Eye (tissue), 1 donor: ENCODE measurements around the gene BPIFB3.

Source experiments
- DNase-seq: peaks from one replicate; pipeline ENCODE4 v3.0.0-alpha.2; 2015

Gene BPIFB3, protein sequence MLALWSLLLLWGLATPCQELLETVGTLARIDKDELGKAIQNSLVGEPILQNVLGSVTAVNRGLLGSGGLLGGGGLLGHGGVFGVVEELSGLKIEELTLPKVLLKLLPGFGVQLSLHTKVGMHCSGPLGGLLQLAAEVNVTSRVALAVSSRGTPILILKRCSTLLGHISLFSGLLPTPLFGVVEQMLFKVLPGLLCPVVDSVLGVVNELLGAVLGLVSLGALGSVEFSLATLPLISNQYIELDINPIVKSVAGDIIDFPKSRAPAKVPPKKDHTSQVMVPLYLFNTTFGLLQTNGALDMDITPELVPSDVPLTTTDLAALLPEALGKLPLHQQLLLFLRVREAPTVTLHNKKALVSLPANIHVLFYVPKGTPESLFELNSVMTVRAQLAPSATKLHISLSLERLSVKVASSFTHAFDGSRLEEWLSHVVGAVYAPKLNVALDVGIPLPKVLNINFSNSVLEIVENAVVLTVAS

GRCh38 chr20:33053291-33054106 is at the start of gene BPIFB3:
Gene BPIFB3, plus strand, starts transcription at chr20:33053903. Its CDS starts 1,533 bp downstream, at chr20:33055436.
- DNase-seq: no peak

GRCh38 chr20:33004141-33004751 is 49.5 kb upstream of the BPIFB3 start, which contains the start of gene SUN5:
Gene SUN5, minus strand, starts transcription at chr20:33004433. Its CDS starts 93 bp downstream, at chr20:33004340.
- DNase-seq: no peak

GRCh38 chr20:33005132-33005566 is 48.6 kb upstream of the BPIFB3 start:
- DNase-seq: no peak

- DNase-seq: no peak
Observed at GRCh38 chr20:33005908-33006775, 47.6 kb upstream of the BPIFB3 start.

DNA sequence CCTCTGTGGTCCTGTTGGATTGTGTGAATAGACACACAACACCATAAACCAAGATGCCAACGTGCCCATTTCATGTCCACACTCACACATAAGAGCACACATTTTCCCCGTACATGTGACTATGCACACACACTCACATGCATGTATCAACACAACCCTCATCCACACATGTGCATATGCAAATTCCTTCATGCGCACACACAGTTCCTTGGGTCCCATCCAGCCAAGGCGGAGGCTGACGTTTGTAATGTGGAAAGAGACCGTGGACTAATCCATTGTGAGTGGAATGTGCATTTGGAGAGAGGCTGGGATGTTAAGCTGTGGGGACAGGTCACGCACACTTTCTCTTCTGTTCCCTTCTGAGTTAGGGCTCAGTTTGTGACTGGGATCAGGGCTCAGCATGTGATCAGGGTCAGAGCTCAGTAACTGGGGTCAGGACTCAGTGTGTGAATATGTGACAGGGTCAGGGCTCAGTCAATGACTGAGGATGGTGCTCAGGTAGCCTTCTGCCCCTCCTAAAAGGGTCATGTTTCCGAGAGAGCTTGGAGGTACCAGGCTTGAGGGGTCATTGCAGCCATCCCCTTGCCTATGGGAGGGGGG is 46.8 kb upstream of the BPIFB3 start:
- DNase-seq: no peak

GRCh38 chr20:33007376-33008335 is 46.0 kb upstream of the BPIFB3 start, which contains the start of gene BPIFB2:
Gene BPIFB2, plus strand, starts transcription at chr20:33007704. Its CDS starts 871 bp downstream, at chr20:33008575.
- DNase-seq: no peak

DNA sequence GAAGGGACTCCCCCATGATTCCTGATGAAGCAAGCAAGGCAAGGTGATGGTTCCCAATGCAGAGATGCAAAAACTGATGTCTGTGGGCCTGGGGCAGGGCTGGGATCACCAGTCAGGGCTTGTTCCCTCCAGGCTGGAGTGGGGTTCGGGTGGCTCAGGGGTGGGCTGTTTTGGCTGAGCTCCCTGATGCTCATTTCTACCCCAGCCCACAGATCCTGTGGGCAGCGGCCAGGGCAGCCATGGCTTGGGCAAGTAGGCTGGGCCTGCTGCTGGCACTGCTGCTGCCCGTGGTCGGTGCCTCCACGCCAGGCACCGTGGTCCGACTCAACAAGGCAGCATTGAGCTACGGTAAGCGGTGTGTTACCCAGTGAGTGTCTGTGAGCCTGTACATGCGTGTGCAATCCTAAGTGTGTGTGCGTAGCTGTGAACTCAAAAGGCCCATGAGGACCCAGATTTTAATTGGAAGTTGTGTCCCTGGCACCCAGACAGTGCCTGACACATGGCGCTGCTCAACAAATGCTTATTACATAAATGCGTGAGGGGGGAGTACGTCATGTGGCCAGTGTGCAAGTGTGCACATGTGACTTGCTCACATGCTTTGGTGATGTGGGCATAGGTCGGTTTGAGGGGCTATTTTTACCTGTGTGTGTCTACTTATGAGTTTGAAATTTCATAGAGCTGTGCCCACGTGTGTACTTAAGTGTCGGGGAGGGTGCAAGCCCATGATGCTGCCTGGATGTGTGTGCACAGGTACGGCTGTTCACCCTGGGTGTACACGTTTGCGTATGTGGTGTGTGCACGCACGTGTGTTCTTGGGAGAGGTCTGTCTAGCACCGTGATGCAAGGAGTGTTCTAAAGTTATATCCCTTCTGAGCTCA is 45.1 kb upstream of the BPIFB3 start:
- DNase-seq: no peak

GRCh38 chr20:33009214-33010132 is 44.2 kb upstream of the BPIFB3 start:
- DNase-seq: peak; percentile 22

- no peak for DNase-seq
Observed at GRCh38 chr20:33010133-33010504, 43.6 kb upstream of the BPIFB3 start.

GRCh38 chr20:33010674-33011449 is 42.8 kb upstream of the BPIFB3 start:
- no peak for DNase-seq

- DNase-seq: no peak
Observed at GRCh38 chr20:33012327-33013189, 41.1 kb upstream of the BPIFB3 start.

DNA sequence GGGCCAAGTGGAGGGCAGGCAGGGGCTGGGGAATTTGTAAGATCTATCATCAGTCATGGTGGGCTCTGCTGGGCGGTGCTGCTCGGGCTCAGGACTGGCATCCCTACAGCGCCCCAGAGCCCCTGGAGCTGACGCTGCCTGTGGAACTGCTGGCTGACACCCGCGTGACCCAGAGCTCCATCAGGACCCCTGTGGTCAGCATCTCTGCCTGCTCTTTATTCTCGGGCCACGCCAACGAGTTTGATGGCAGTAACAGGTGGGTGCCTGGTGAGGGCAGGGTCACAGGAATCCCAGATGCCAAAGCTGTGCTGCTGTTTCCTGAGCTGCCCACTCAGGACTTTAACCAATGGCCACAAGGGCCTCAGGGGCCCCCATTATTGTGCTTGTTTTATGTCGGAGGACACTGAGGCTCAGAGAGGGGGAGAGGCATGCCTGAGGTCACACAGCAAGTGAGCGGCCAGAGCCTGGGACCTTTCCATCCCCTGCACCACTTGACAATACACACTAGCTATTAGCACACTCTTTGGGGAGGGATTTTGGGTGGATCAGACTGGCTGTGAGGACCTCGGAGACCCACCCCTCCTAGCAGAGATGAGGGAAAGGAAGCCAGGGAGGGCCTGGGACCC is 39.9 kb upstream of the BPIFB3 start:
- DNase-seq: no peak

DNA sequence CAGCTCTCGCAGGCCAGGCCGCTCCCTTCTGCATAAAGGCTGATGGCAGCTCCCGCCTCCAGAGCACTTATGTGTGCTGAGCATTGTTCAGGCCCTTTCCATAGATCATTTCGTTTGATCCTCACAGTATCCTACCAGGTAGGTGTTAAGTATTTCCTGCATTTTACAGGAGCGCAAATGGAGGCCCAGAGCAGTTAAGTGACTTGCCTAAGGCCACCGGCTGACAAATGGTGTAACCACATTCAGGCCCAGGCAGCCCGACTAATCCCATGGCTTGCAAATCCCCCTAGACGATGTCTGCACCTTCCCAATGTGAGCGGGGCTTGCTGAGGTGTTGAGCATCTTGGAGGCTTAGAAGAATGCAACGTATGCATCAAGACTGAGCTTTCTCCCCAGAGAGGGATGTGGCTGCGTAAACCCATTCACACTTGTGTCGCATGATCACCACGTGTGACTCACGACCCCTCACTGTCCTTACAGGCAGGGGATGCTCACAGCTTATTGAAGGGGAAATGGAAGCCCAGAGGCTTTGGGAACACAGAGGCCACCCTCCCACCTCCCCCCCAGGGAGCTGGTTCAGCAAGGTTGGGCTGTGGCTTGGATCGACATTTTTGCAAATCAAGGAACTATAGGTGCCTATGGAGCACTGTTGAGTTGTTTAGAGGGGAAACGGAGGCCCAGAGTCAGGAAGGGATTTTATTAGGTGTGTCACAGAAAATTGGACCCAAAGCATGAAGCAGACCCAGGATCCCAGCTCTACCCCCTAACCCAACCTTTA is 39.2 kb upstream of the BPIFB3 start:
- peak; percentile 8 for DNase-seq

GRCh38 chr20:33015114-33015484 is 38.6 kb upstream of the BPIFB3 start:
- DNase-seq: no peak
